Activated effector memory CD4-positive, alpha-beta T cell treated with Interleukin-2 at 50 U/mL for 16 hours (primary cell): Measurements from ENCODE around the gene CBLB.

Experiments used
- DNase-seq: peaks from one replicate; pipeline ENCODE4 v3.0.0-alpha.2; 2020

The CBLB gene

GRCh38 chr3:105869861-105870755 lies 1.3 kb upstream of the CBLB start:
- no peak for DNase-seq

GRCh38 chr3:105869531-105869833 lies 670 bp upstream of the CBLB start:
- no peak for DNase-seq

- peak; percentile 17 for DNase-seq
Measured at GRCh38 chr3:105868431-105868741, 426 bp downstream of the CBLB start.

- DNase-seq: no peak
Measured at GRCh38 chr3:105867712-105868430, 941 bp downstream of the CBLB start.

GRCh38 chr3:105866656-105867653 lies 1.9 kb downstream of the CBLB start:
- DNase-seq: no peak

GRCh38 chr3:105865867-105866350 lies 2.9 kb downstream of the CBLB start:
- no peak for DNase-seq

- no peak for DNase-seq
Measured at GRCh38 chr3:105865016-105865623, 3.7 kb downstream of the CBLB start.

- no peak for DNase-seq
Measured at GRCh38 chr3:105864212-105864611, 4.6 kb downstream of the CBLB start.

- no peak for DNase-seq
Measured at GRCh38 chr3:105863608-105864007, 5.2 kb downstream of the CBLB start.

GRCh38 chr3:105862217-105862616 lies 6.6 kb downstream of the CBLB start:
- DNase-seq: no peak

- DNase-seq: no peak
Measured at GRCh38 chr3:105860641-105861040, 8.2 kb downstream of the CBLB start.

GRCh38 chr3:105858017-105858416 lies 10.8 kb downstream of the CBLB start:
- no peak for DNase-seq

GRCh38 chr3:105857601-105858000 lies 11.2 kb downstream of the CBLB start:
- DNase-seq: no peak

- DNase-seq: no peak
Measured at GRCh38 chr3:105856605-105857004, 12.2 kb downstream of the CBLB start.

GRCh38 chr3:105853801-105854432 lies 14.9 kb downstream of the CBLB start:
- no peak for DNase-seq

GRCh38 chr3:105851582-105851981 lies 17.2 kb downstream of the CBLB start:
- no peak for DNase-seq

- no peak for DNase-seq
Measured at GRCh38 chr3:105851176-105851575, 17.6 kb downstream of the CBLB start.

- no peak for DNase-seq
Measured at GRCh38 chr3:105850593-105850992, 18.2 kb downstream of the CBLB start.

GRCh38 chr3:105848821-105849220 lies 20.0 kb downstream of the CBLB start:
- no peak for DNase-seq

- DNase-seq: no peak
Measured at GRCh38 chr3:105847865-105848264, 20.9 kb downstream of the CBLB start.

- no peak for DNase-seq
Measured at GRCh38 chr3:105847452-105847851, 21.4 kb downstream of the CBLB start.

- DNase-seq: no peak
Measured at GRCh38 chr3:105846809-105847208, 22.0 kb downstream of the CBLB start.
